Esophagus squamous epithelium (tissue), 4 donors: ENCODE results near the gene RALA.

Experiments
- POLR2A ChIP-seq, 4 donors: fragments of 450-650 bp; IDR thresholded peaks; one replicate each; pipeline ENCODE4 v1.6.1; 2017; ENCODE audit warnings: antibody characterized with exemption in 4 of 4, mild to moderate bottlenecking in 4 of 4, moderate library complexity in 3 of 4
- TF ChIP-seq, protein P1 (sequence below), 6 experiments: fragments of 450-650 bp in 4 of 6; fragments of 200-600 bp in 2 of 6; sonication (generic) in 2 of 6; IDR thresholded peaks; one replicate each; pipeline ENCODE4 v1.5.1; 2016 to 2019; ENCODE audit warnings: antibody characterized with exemption in 6 of 6, mild to moderate bottlenecking in 4 of 6, moderate library complexity in 4 of 6

DNA sequence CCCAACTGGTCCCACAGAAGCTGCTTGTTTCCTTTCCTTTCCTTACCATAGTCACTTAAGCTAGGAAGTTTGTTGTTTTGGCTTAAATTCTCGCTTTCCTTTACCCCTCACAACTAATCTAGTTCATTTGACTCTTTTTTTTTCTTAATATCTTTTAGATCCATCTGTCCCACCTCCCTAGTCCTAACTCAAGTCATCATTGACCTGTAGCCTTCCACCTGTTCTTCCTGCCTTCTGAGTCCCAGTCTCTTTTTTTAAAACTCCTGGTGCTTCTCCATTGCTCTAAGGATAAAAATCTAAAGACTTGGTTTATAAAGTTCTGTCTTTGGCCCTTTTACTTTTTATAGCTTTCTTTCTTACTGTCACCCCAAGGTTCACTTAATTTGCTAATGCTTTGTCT is 47.6 kb downstream of the RALA start:
- TF ChIP-seq, protein P1, sequence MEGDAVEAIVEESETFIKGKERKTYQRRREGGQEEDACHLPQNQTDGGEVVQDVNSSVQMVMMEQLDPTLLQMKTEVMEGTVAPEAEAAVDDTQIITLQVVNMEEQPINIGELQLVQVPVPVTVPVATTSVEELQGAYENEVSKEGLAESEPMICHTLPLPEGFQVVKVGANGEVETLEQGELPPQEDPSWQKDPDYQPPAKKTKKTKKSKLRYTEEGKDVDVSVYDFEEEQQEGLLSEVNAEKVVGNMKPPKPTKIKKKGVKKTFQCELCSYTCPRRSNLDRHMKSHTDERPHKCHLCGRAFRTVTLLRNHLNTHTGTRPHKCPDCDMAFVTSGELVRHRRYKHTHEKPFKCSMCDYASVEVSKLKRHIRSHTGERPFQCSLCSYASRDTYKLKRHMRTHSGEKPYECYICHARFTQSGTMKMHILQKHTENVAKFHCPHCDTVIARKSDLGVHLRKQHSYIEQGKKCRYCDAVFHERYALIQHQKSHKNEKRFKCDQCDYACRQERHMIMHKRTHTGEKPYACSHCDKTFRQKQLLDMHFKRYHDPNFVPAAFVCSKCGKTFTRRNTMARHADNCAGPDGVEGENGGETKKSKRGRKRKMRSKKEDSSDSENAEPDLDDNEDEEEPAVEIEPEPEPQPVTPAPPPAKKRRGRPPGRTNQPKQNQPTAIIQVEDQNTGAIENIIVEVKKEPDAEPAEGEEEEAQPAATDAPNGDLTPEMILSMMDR (IDR thresholded peaks at IDR 0.05), result no peak
- no peak for TF ChIP-seq POLR2A (IDR thresholded peaks at IDR 0.05)
